H1 (cell line): ENCODE data around the gene CAMTA1. TPM values are rescaled to one million over a fixed set of nuclear protein-coding genes. Genes with fewer than 3 reads are reported as not detected.

Experiments
- CTCF ChIA-PET: fragments of 300-600 bp; sonication (Branson Sonifier 250); formaldehyde crosslinking; loops from one replicate; lab custom pipeline; 2021; ENCODE audit not compliant: partially characterized antibody; lab: Charles Lee
- POLR2A ChIA-PET: fragments of 300-600 bp; sonication (Branson Sonifier 250); formaldehyde crosslinking; loops from one replicate; lab custom pipeline; 2021; ENCODE audit warnings: inconsistent platforms; ENCODE audit not compliant: partially characterized antibody; lab: Charles Lee
- DNase-seq, 2 experiments: peaks; one replicate each; pipeline versions ENCODE4 v3.0.0 to v3.0.0-alpha.2; 2010 to 2022; ENCODE audit warnings: low spot score in 2 of 2, low read depth in 1 of 2, mixed read lengths in 1 of 2
- FAIRE-seq: peaks from 2 replicates; lab custom pipeline; 2011; peaks lifted over from hg19 to GRCh38; lab: Jason Lieb, UNC
- H2AFZ ChIP-seq: 2 replicates; pipeline ENCODE4 v1.8.1; 2012; ENCODE audit warnings: low read length, inconsistent platforms
- H2AK5ac ChIP-seq: 2 replicates; pipeline ENCODE4 v1.6.1; 2013; ENCODE audit warnings: low read depth, low read length
- H2BK120ac ChIP-seq: replicated peaks from 2 replicates; pipeline ENCODE3; 2013; ENCODE audit warnings: low read depth, low read length, inconsistent platforms
- H2BK12ac ChIP-seq: 2 replicates; pipeline ENCODE4 v1.6.1; 2013; ENCODE audit warnings: low read depth, low read length
- H2BK15ac ChIP-seq: 2 replicates; pipeline ENCODE4 v1.6.1; 2013; ENCODE audit warnings: low read length
- H2BK20ac ChIP-seq: 2 replicates; pipeline ENCODE4 v1.6.1; 2013; ENCODE audit warnings: low read length
- H2BK5ac ChIP-seq: 2 replicates; pipeline ENCODE4 v1.6.1; 2013; ENCODE audit warnings: low read depth, low read length
- H3K14ac ChIP-seq: 2 replicates; pipeline ENCODE4 v1.6.1; 2013; ENCODE audit warnings: inconsistent platforms; ENCODE audit not compliant: insufficient read length
- H3K18ac ChIP-seq: 2 replicates; pipeline ENCODE4 v1.6.1; 2013; ENCODE audit warnings: low read length; ENCODE audit errors: extremely low read depth
- H3K23ac ChIP-seq: 2 replicates; pipeline ENCODE4 v1.6.1; 2013; ENCODE audit warnings: inconsistent platforms; ENCODE audit not compliant: insufficient read length
- H3K23me2 ChIP-seq: 2 replicates; pipeline ENCODE4 v1.6.1; 2013; ENCODE audit warnings: low read depth, low read length
- H3K27ac ChIP-seq: 2 replicates; pipeline ENCODE4 v1.6.1; 2011; ENCODE audit warnings: low read depth, low read length, inconsistent platforms
- H3K27me3 ChIP-seq, 4 experiments: replicated peaks in 1 of 4; 1 replicate in 1 of 4; 2 replicates in 3 of 4; pipeline versions ENCODE4 v1.6.1 to v1.8.1; 2011 to 2013; ENCODE audit warnings: low read length in 3 of 4, mild to moderate bottlenecking in 3 of 4, inconsistent platforms in 2 of 4, mixed read lengths in 2 of 4, moderate library complexity in 1 of 4; ENCODE audit not compliant: control insufficient read depth in 3 of 4, insufficient read depth in 3 of 4; ENCODE audit errors: extremely low read depth in 1 of 4
- H3K36me3 ChIP-seq, 4 experiments: 2 replicates each; pipeline versions ENCODE4 v1.6.1 to v1.8.1; 2011 to 2013; ENCODE audit warnings: mild to moderate bottlenecking in 4 of 4, low read length in 3 of 4, moderate library complexity in 2 of 4, control low read depth in 1 of 4, inconsistent platforms in 1 of 4; ENCODE audit not compliant: insufficient read depth in 4 of 4, control insufficient read depth in 2 of 4
- H3K4ac ChIP-seq: replicated peaks from 2 replicates; pipeline ENCODE3; 2013; ENCODE audit warnings: low read length, low read depth, mixed read lengths, inconsistent platforms; ENCODE audit not compliant: insufficient read length
- H3K4me1 ChIP-seq, 4 experiments: replicated peaks in 1 of 4; 1 replicate in 1 of 4; 2 replicates in 3 of 4; pipeline versions ENCODE4 v1.6.1 to v1.8.1; 2011 to 2013; ENCODE audit warnings: low read length in 3 of 4, inconsistent platforms in 2 of 4, mixed read lengths in 1 of 4; ENCODE audit not compliant: insufficient read depth in 4 of 4, control insufficient read depth in 3 of 4
- H3K4me2 ChIP-seq, 2 experiments: 2 replicates each; pipeline versions ENCODE4 v1.6.1 to v1.8.1; 2011 to 2013; ENCODE audit warnings: low read depth in 2 of 2, low read length in 2 of 2, control low read depth in 1 of 2, inconsistent platforms in 1 of 2, mild to moderate bottlenecking in 1 of 2; ENCODE audit not compliant: insufficient read depth in 1 of 2
- H3K4me3 ChIP-seq, 4 experiments: fragments of 200-600, 300-600 bp in 1 of 4; sonication (generic), shearing (Covaris generic), sonication (Bioruptor Twin) in 1 of 4; 2 replicates each; pipeline versions ENCODE4 v1.5.1 to v1.8.1; 2011 to 2016; ENCODE audit warnings: low read length in 4 of 4, low read depth in 3 of 4, control low read depth in 2 of 4, inconsistent platforms in 2 of 4, mild to moderate bottlenecking in 2 of 4, mixed read lengths in 1 of 4, moderate library complexity in 1 of 4; ENCODE audit not compliant: insufficient read depth in 2 of 4; ENCODE audit errors: extremely low read depth in 1 of 4
- H3K56ac ChIP-seq: replicated peaks from 2 replicates; pipeline ENCODE3; 2013; ENCODE audit warnings: low read depth, mild to moderate bottlenecking, mixed read lengths, low read length, inconsistent platforms; ENCODE audit not compliant: insufficient read length
- H3K79me1 ChIP-seq: 2 replicates; pipeline ENCODE4 v1.6.1; 2013; ENCODE audit warnings: low read depth, low read length, control low read depth
- H3K79me2 ChIP-seq, 2 experiments: 2 replicates each; pipeline versions ENCODE4 v1.6.1 to v1.8.1; 2012 to 2013; ENCODE audit warnings: low read length in 2 of 2, mild to moderate bottlenecking in 2 of 2, inconsistent platforms in 1 of 2; ENCODE audit not compliant: insufficient read depth in 2 of 2, control insufficient read depth in 1 of 2
- H3K9ac ChIP-seq, 4 experiments: replicated peaks in 1 of 4; 1 replicate in 1 of 4; 2 replicates in 3 of 4; pipeline versions ENCODE4 v1.6.1 to v1.8.1; 2011 to 2013; ENCODE audit warnings: low read depth in 3 of 4, low read length in 3 of 4, control low read depth in 2 of 4, mild to moderate bottlenecking in 2 of 4, moderate library complexity in 2 of 4, inconsistent platforms in 1 of 4; ENCODE audit errors: extremely low read depth in 1 of 4
- H3K9me3 ChIP-seq, 2 experiments: 2 replicates each; pipeline versions ENCODE4 v1.6.1 to v1.8.1; 2012 to 2013; ENCODE audit warnings: mild to moderate bottlenecking in 2 of 2, moderate library complexity in 2 of 2, control low read depth in 1 of 2, inconsistent platforms in 1 of 2, low read depth in 1 of 2, low read length in 1 of 2, mixed read lengths in 1 of 2; ENCODE audit not compliant: insufficient read depth in 2 of 2
- H4K20me1 ChIP-seq, 2 experiments: replicated peaks in 1 of 2; 2 replicates each; pipeline versions ENCODE3 to v1.8.1; 2011 to 2013; ENCODE audit warnings: inconsistent platforms in 2 of 2, low read length in 2 of 2, mild to moderate bottlenecking in 1 of 2; ENCODE audit not compliant: insufficient read depth in 2 of 2, control insufficient read depth in 1 of 2
- H4K5ac ChIP-seq: 2 replicates; pipeline ENCODE4 v1.6.1; 2013; ENCODE audit warnings: low read length, low read depth, mixed read lengths, inconsistent platforms; ENCODE audit not compliant: insufficient read length
- H4K8ac ChIP-seq: 2 replicates; pipeline ENCODE4 v1.8.0; 2013; ENCODE audit warnings: mild to moderate bottlenecking, moderate library complexity, low read length, inconsistent platforms; ENCODE audit not compliant: insufficient read depth; ENCODE audit errors: extremely low read depth
- H4K91ac ChIP-seq: replicated peaks from 2 replicates; pipeline ENCODE3; 2013; ENCODE audit warnings: low read length, mixed read lengths, inconsistent platforms; ENCODE audit not compliant: insufficient read length
- CBX8 ChIP-seq: fragments of 300-800, 300-1000 bp; sonication (generic); IDR thresholded peaks from 2 replicates; pipeline ENCODE4 v1.7.1; 2016; ENCODE audit warnings: low read depth, low read length, borderline replicate concordance
- CHD2 ChIP-seq: IDR thresholded peaks from 2 replicates; pipeline ENCODE4 v1.6.1; 2012; ENCODE audit warnings: low read length, improper control_type of control experiment
- JUND ChIP-seq: IDR thresholded peaks from 2 replicates; pipeline ENCODE4 v1.6.1; 2011; ENCODE audit warnings: mild to moderate bottlenecking, improper control_type of control experiment, low read length
- KDM5A ChIP-seq: fragments of 200-600 bp; IDR thresholded peaks from 2 replicates; pipeline ENCODE4 v1.7.1; 2012; ENCODE audit warnings: mild to moderate bottlenecking, low read length, inconsistent platforms, mixed read lengths
- NANOG ChIP-seq: IDR thresholded peaks from 2 replicates; pipeline ENCODE4 v1.6.1; 2011; ENCODE audit warnings: low read length, low read depth, mild to moderate bottlenecking, inconsistent platforms; ENCODE audit not compliant: insufficient read depth, poor library complexity, severe bottlenecking
- ZNF274 ChIP-seq: IDR thresholded peaks from 2 replicates; pipeline ENCODE4 v1.7.0; 2012; ENCODE audit warnings: low read length, borderline replicate concordance; ENCODE audit errors: extremely low read depth
- WGBS, 2 experiments: shearing (Covaris generic) in 1 of 2; methylation state at CpG; one replicate each; pipeline versions ENCODE4 v1.1.6 to v1.1.7; 2013 to 2015; ENCODE audit warnings: low lambda C conversion rate in 2 of 2, mixed read lengths in 2 of 2, inconsistent platforms in 1 of 2, low coverage in 1 of 2, missing lambda C conversion rate in 1 of 2; ENCODE audit not compliant: insufficient replicate concordance in 2 of 2, insufficient coverage in 1 of 2, insufficient read length in 1 of 2; ENCODE audit errors: extremely low coverage in 1 of 2, missing lambda C conversion rate in 1 of 2; 5-methylcytosine and 5-hydroxymethylcytosine counted together
- polyA plus RNA-seq, 7 experiments: library from polyadenylated mRNA; depleted of rRNA in 3 of 7; stranded (reverse) in 5 of 7; unstranded in 2 of 7; fragments of >200 nt in 5 of 7; fragments of 200-250 nt in 2 of 7; gene quantifications; 1 replicate in 5 of 7; 2 replicates in 1 of 7; 4 replicates in 1 of 7; pipeline versions ENCODE4 v1.2.1 to v1.2.3, GENCODE V29; 2011 to 2013; ENCODE audit warnings: missing spikeins in 2 of 7, mixed read lengths in 2 of 7
- total RNA-seq: library from RNA; stranded (reverse); fragmentation: NEBNext Ultra II Directional; extraction: Animal tissue kit (Norgen Biotek cat#: 25700); gene quantifications from 2 replicates; pipeline ENCODE4 v1.2.1, GENCODE V29; 2021
- TF ChIP-seq, protein P1 (sequence below): IDR thresholded peaks from 2 replicates; pipeline ENCODE4 v1.6.1; 2012; ENCODE audit warnings: inconsistent platforms

Gene CAMTA1
- total and polyA plus RNA-seq, 2 of the 8 experiments (the other 6 are each of a cell fraction or from before 2014, with no cell fraction given) = 65.0 to 119 TPM

DNA sequence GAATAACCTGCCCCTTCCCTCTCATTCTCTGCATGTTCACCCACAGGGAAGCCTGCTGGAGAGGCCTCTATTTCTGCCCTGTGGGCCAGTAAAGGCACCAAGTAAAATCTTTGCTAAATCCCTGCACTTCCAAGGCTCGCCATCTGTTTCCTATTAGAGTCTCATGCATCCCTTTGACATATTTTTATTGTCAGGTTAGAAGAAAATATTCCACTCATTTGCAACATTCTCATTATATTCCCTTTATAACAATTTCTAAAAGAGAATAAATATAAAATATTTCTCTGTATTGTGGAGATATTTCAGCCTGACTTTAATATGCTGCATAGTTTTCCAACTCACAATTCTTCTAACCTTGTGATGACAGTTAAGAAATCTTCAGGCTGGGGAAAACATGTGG lies 645.4 kb downstream of the CAMTA1 start:
- no peak overlapping the region; the same call in 1 of the 2 replicates for H4K8ac ChIP-seq
- no peaks in the 10 kb centered on the region for H3K79me2 ChIP-seq
- no peak overlapping the region for H4K91ac ChIP-seq
- no peak overlapping the region for H3K9ac ChIP-seq
- no peaks in the 10 kb centered on the region; a peak in 1 of 8 replicates for H3K36me3 ChIP-seq
- no peak overlapping the region for H3K4me3 ChIP-seq
- WGBS, 2 experiments = 93% methylated on average over 1 of the region's 1 CpG; no CpG with 5 or more reads in 1 of the 2 experiments
- peaks cover 0 to 5% (median 0%) of the 10 kb centered on the region in 4 experiments; a peak in 3 of 7 replicates for H3K4me1 ChIP-seq
- no peak overlapping the region for H3K4me2 ChIP-seq
- H3K18ac ChIP-seq = no peak overlapping the region
- no peak overlapping the region for H3K14ac ChIP-seq
- H2AK5ac ChIP-seq = no peak overlapping the region
- peaks cover 5% of the 10 kb centered on the region; the same call in 1 of the 2 replicates for H3K23me2 ChIP-seq
- no peak for TF ChIP-seq ZNF274
- TF ChIP-seq JUND = no peak
- TF ChIP-seq CHD2 = no peak
- TF ChIP-seq KDM5A = no peak
- TF ChIP-seq, protein P1, sequence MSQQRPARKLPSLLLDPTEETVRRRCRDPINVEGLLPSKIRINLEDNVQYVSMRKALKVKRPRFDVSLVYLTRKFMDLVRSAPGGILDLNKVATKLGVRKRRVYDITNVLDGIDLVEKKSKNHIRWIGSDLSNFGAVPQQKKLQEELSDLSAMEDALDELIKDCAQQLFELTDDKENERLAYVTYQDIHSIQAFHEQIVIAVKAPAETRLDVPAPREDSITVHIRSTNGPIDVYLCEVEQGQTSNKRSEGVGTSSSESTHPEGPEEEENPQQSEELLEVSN = no peak
- no peak for TF ChIP-seq CBX8
- no peak for TF ChIP-seq NANOG
- no peak overlapping the region for H3K4ac ChIP-seq
- peaks cover 0 to 6% of the 10 kb centered on the region in 2 experiments for H4K20me1 ChIP-seq
- ChIA-PET CTCF (no interaction called here), POLR2A (no interaction called here)
- no peak overlapping the region for H2BK20ac ChIP-seq
- FAIRE-seq (no peak), DNase-seq (no peak)
- no peak overlapping the region for H2AFZ ChIP-seq
- peaks cover 3 to 6% of the 10 kb centered on the region in 2 experiments; a peak in 2 of 4 replicates for H3K9me3 ChIP-seq
- H3K27ac ChIP-seq = no peak overlapping the region
- H2BK5ac ChIP-seq = no peak overlapping the region
- no peak overlapping the region for H3K56ac ChIP-seq
- H4K5ac ChIP-seq = no peak overlapping the region
- no peaks in the 10 kb centered on the region for H3K27me3 ChIP-seq
- no peak overlapping the region for H2BK12ac ChIP-seq
- no peak overlapping the region for H2BK120ac ChIP-seq
- H2BK15ac ChIP-seq = no peak overlapping the region
- H3K23ac ChIP-seq = no peak overlapping the region
- H3K79me1 ChIP-seq = no peaks in the 10 kb centered on the region
